Stomach (tissue), 4 donors: ENCODE measurements around the gene GCK.

ENCODE experiments used
- EP300 ChIP-seq: sonication (generic); formaldehyde crosslinking; IDR thresholded peaks from one replicate; pipeline ENCODE4 v1.6.1; 2017; ENCODE audit warnings: antibody characterized with exemption
- POLR2A ChIP-seq, 4 donors: fragments of 450-650 bp; IDR thresholded peaks; one replicate each; pipeline ENCODE4 v1.6.1; 2016; ENCODE audit warnings: antibody characterized with exemption in 4 of 4, control low read depth in 2 of 4, mild to moderate bottlenecking in 1 of 4, moderate library complexity in 1 of 4
- POLR2AphosphoS5 ChIP-seq, 3 donors: sonication (generic); formaldehyde crosslinking; IDR thresholded peaks; one replicate each; pipeline ENCODE4 v1.6.1; 2016; ENCODE audit warnings: antibody characterized with exemption in 3 of 3

DNA sequence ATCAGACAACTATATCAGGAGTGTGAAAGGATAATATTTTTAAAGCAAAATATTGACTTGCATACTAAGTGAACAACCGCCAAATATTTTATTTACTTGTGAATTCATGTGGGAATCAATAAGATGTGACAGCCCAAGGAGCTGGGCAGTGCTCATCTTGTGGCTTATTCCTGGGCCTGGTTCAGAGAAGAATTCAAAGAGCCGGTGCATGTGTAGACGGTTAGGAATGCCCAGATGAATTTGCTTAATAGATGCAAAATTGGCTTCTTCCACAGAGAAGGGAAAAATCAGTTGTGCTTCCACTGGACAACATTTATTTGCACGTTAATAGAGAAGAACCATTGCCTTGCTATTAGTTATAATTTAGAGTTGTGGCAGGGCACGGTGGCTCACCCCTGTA is 52.5 kb downstream of the GCK start:
- TF ChIP-seq POLR2AphosphoS5 (IDR thresholded peaks at IDR 0.05) (no peak), EP300 (no peak), POLR2A (IDR thresholded peaks at IDR 0.05) (no peak)
